Activated CD4-positive, alpha-beta memory T cell treated with anti-CD3 and anti-CD28 coated beads, Interleukin-2, amount 10 ng/mL, durations not matched to agents 7 days and 5 days (primary cell): ENCODE results near the gene KRT80. TPM values are rescaled to one million over a fixed set of nuclear protein-coding genes. Genes with fewer than 3 reads are reported as not detected.

Experiments used
- CTCF ChIA-PET: fragments of 350-600 bp; sonication (Branson Sonifier 250); formaldehyde crosslinking; loops from one replicate; lab custom pipeline; 2021; ENCODE audit warnings: antibody characterized with exemption, inconsistent platforms; lab: Charles Lee
- POLR2A ChIA-PET: fragments of 350-600 bp; sonication (Branson Sonifier 250); formaldehyde crosslinking; loops from one replicate; lab custom pipeline; 2021; ENCODE audit warnings: antibody characterized with exemption; lab: Charles Lee
- DNase-seq: peaks from one replicate; pipeline ENCODE4 v3.0.0-alpha.2; 2020
- H3K27ac Mint-ChIP-seq: one replicate; pipeline ENCODE4 v1.8.0; 2021; ENCODE audit warnings: mild to moderate bottlenecking, mixed read lengths
- H3K27me3 Mint-ChIP-seq: one replicate; pipeline ENCODE4 v1.8.0; 2021; ENCODE audit warnings: mixed read lengths
- H3K36me3 Mint-ChIP-seq: one replicate; pipeline ENCODE4 v1.8.0; 2021; ENCODE audit warnings: low read depth, mixed read lengths
- H3K4me1 Mint-ChIP-seq: one replicate; pipeline ENCODE4 v1.8.0; 2021; ENCODE audit warnings: mixed read lengths
- H3K4me3 Mint-ChIP-seq: one replicate; pipeline ENCODE4 v1.8.0; 2021; ENCODE audit warnings: mild to moderate bottlenecking, mixed read lengths
- H3K9me3 Mint-ChIP-seq: one replicate; pipeline ENCODE4 v1.8.0; 2021; ENCODE audit warnings: mixed read lengths
- total RNA-seq, 2 experiments: library from RNA; stranded (reverse); gene quantifications; one replicate each; pipeline ENCODE4 v1.2.3, GENCODE V29; 2021

KRT80 gene
- total RNA-seq, 2 experiments from 2014 or later: not detected

DNA sequence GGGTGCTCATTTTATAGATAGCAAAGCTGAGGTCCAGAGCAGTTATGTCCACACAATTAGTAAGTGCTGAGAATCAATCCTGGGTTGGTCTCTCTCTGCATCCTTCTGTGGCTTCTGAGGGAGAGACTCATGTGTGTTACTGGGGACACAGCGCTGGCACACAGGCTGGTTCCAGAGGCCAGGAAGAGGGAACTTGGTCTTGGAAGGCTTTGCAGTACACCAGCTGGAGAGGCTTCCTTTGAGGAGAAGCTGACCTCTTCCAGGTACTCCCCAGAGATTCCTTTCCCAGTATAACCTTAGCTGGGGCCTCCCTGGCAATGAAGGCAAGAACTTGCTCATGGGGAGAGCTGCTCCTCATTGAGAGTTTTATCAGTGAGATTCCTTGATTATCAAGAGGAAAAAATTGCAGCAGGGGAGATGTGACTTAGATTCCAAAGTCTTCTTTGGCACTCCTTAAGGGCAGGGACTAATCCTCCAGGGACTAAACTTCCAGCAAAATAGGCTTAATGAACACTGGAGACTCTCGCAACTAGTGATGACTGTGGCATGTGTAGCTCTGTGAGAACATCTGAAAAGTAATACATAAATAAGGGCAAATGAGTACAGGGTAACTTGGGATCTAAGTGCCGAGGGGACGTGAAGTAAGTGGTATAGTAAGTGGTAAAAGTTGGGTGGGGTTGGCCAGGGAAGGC, 13.9 kb upstream of the KRT80 start:
- peaks cover 5% of the 10 kb centered on the region for H3K4me1 Mint-ChIP-seq
- CTCF ChIA-PET: interaction anchor here (1.0 kb wide), 1 partner anchor 73 kb away, joined by 3 read pairs; no protein-coding TSS in a partner anchor
- no peak for DNase-seq
- no peaks in the 10 kb centered on the region for H3K36me3 Mint-ChIP-seq
- no peaks in the 10 kb centered on the region for H3K9me3 Mint-ChIP-seq
- no peak overlapping the region for H3K27ac Mint-ChIP-seq
- H3K4me3 Mint-ChIP-seq: no peak overlapping the region
- POLR2A ChIA-PET: no interaction called here
- H3K27me3 Mint-ChIP-seq: peaks cover 23% of the 10 kb centered on the region

DNA sequence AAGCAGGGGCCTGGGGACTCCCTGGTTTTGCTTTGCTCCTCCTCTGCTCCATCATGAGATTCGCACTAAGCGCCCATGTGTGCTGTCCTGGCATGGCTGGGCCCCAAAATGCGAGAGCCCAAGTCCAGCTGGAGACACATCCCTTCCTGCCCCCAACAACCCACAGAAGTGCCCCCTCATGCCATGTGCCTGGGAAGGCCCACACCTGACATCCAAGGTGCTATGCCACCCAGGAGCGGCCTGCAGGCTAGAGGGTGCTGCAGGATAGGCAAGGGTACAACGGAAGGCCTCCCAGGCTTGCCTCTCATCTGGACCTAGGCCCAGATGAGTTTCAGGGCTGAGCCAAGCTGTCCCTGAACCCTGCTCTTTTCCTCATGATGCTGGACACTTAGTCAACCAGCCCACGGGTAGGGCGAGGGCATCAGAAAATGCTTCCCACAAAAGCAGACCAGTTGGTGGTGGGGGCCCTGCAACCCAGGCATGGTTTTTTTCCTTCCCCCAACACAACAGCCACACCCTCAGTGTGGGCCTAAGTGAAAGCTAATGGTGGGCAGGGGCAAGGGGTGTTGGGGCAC, 13.2 kb upstream of the KRT80 start:
- peaks cover 25% of the 10 kb centered on the region for H3K27me3 Mint-ChIP-seq
- POLR2A ChIA-PET: no interaction called here
- H3K4me3 Mint-ChIP-seq: no peak overlapping the region
- no peaks in the 10 kb centered on the region for H3K36me3 Mint-ChIP-seq
- H3K4me1 Mint-ChIP-seq: peaks cover 5% of the 10 kb centered on the region
- no peak for DNase-seq
- no peak overlapping the region for H3K27ac Mint-ChIP-seq
- CTCF ChIA-PET: interaction anchor here (1.0 kb wide), 1 partner anchor 74 kb away, joined by 3 read pairs; no protein-coding TSS in a partner anchor
- H3K9me3 Mint-ChIP-seq: no peaks in the 10 kb centered on the region

DNA sequence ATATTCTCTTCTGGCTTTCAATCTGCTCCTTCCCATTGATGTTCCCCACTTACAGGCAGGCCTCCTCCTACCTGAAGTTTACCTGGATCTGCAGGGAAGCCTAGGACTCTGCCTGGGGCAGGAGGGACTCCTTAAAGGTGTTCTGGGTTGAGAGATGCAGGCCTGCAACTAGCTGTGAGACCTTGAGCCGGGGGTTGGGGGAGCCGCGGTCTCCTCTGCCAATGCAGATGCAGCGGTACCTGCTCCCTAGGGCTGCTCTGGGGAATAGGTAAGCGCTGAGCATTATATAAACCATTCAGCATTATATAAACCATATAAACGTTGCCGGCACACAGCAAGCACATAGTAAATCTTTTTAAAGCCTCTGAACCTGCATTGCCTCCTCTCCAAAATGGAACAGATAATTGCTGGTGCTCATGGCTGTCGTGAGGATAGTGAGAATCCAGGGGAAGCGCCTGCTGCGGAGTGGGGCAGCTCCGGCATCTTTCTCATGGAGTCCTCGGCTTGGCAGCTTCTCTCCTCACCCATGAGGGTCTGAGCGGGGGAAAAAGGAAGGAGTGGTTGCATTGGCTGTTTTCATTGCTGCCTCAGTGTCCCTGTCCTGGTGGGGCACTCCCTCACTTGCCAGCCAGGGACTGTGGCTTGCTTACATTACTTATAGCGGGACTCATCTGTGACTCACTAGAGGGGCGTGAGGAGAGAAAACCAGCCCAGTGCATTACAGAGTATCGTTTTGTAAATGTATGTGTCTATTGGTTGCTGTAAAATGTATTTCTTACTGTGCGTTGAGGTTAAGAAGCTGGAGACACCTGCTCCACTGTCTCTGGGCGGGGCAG, 12.5 kb upstream of the KRT80 start:
- Mint-ChIP-seq H3K27me3 (peaks cover 25% of the 10 kb centered on the region), H3K27ac (no peak overlapping the region), H3K9me3 (no peaks in the 10 kb centered on the region), H3K36me3 (no peaks in the 10 kb centered on the region), H3K4me3 (no peak overlapping the region), H3K4me1 (peaks cover 5% of the 10 kb centered on the region)
- ChIA-PET POLR2A (no interaction called here), CTCF (no interaction called here)
- DNase-seq: no peak

DNA sequence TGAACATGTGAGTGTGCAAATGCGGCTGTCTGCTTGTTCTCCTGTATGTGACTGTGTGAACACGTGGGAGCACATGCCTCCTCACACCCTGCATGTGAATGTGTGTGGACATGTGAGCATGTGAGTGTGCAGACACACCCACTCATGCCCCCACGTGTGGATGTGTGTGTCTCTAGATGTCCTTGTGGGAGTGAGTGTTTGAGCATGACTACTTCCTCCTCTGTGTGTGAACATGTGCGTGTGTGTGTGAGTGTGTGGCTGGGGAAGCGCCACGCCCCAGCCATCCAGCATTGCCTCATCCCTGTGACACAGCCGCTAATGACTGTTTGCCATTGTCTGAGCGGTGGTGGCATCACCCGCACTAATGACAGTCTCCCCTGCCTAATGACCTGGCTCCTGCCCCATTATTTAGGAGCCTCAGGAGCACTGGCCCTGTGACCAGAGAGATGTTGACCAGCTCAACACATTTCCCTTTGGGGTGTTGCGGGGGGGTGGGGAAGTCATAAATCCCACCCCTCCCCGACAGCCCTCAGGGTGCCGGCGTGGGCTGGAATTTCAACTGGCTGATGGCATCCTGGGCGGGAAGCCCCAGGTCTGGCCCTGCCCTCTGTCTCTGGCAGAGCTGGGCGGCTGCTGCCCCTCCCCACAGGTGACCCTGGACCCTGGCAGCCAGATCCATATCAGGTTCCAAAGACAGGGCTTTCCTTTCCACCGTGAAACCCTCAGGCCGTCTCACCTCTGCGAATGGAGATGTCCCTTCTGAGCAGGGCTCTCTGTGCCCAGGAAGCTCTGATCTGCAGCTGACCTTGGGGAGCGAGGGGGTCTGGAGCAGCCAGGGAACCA, 11.5 kb upstream of the KRT80 start:
- no peaks in the 10 kb centered on the region for H3K9me3 Mint-ChIP-seq
- DNase-seq: no peak
- peaks cover 5% of the 10 kb centered on the region for H3K4me1 Mint-ChIP-seq
- no peak overlapping the region for H3K27ac Mint-ChIP-seq
- ChIA-PET POLR2A (no interaction called here), CTCF (no interaction called here)
- peaks cover 21% of the 10 kb centered on the region for H3K27me3 Mint-ChIP-seq
- no peaks in the 10 kb centered on the region for H3K36me3 Mint-ChIP-seq
- no peak overlapping the region for H3K4me3 Mint-ChIP-seq

DNA sequence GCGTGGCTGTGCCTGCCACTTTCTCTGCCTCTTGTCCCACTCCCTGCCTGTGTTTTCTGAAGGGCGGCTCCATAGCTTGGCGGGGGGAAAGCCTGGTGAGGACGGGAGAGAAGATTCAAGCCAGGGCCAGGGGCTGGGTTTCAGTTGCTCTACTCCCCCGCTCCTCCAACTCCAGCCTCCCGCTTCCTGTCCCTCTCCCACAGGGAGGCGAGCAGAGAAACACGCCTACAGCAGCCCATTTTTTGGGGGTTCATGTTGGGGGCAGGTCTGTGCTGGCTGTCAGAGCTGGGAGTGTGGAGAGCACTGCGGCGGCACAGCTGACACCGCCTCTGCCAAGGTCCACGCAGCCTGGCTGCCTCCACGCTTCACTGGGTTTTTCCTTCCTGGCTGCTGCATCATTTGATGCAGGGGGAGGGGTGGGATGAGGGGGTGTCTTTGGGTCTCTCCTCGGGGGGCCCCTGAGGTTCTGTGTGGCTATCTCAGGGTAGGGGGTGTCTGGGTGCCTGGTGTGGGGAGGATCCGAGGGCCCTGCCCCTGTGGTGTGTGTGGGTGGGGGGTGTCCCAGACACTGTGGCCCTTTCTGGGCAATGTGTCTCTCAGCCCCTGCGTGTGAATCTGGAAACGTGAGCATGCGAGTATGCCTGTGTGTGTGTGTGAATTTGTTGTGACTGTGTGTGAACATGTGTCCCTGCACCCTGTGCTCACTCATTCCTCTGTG, 10.7 kb upstream of the KRT80 start:
- CTCF ChIA-PET: interaction anchor here (1.3 kb wide), 1 partner anchor 19 kb away, joined by 3 read pairs; no protein-coding TSS in a partner anchor

GRCh38 chr12:52201451-52201839, 9.6 kb upstream of the KRT80 start:
- no peaks in the 10 kb centered on the region for H3K36me3 Mint-ChIP-seq
- H3K27me3 Mint-ChIP-seq: peaks cover 23% of the 10 kb centered on the region
- POLR2A ChIA-PET: no interaction called here
- peaks cover 5% of the 10 kb centered on the region for H3K4me1 Mint-ChIP-seq
- H3K4me3 Mint-ChIP-seq: no peak overlapping the region
- no peak for DNase-seq
- CTCF ChIA-PET: interaction anchor here (1.3 kb wide), 1 partner anchor 20 kb away, joined by 3 read pairs; no protein-coding TSS in a partner anchor
- no peaks in the 10 kb centered on the region for H3K9me3 Mint-ChIP-seq
- H3K27ac Mint-ChIP-seq: no peak overlapping the region

More for the DNA sequence above, 10.7 kb upstream of the KRT80 start:
- Mint-ChIP-seq H3K4me3 (no peak overlapping the region), H3K9me3 (no peaks in the 10 kb centered on the region), H3K27me3 (peaks cover 21% of the 10 kb centered on the region), H3K4me1 (peaks cover 5% of the 10 kb centered on the region), H3K36me3 (no peaks in the 10 kb centered on the region), H3K27ac (no peak overlapping the region)
- no peak for DNase-seq
- POLR2A ChIA-PET: no interaction called here

DNA sequence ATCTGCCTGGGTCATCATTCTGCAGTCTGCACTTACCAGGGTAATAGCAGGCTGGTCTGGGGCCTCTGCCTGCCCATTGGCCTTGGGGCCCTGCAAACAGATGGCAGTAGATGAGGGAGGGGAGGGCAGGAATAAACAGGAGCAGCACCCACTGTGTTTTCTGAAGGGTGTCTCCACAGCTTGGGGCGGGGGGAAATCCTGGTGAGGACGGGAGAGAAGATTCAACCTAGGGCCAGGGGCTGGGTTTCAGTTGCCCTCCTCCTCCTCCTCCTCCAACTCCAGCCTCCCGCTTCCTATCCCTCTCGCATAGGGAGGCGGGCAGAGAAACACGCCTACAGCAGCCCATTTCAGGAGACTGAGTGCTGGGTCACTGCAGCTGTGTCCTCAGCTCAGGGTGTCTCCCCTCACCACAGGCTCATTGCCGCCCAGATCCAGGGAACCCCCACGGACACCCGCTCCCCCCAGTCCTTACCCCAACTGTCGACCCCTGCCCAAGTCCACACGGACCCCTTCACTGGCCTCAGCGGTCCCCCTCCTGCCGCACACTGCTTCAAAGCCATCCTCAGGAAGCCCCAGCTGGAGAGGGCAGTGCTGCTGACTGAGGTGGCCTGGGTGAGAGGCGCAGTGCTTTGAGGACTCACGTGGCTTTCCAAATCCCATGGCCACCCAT, 9.1 kb upstream of the KRT80 start:
- DNase-seq: no peak
- peaks cover 5% of the 10 kb centered on the region for H3K4me1 Mint-ChIP-seq
- CTCF ChIA-PET: interaction anchor here (1.3 kb wide), 1 partner anchor 21 kb away, joined by 3 read pairs; no protein-coding TSS in a partner anchor

DNA sequence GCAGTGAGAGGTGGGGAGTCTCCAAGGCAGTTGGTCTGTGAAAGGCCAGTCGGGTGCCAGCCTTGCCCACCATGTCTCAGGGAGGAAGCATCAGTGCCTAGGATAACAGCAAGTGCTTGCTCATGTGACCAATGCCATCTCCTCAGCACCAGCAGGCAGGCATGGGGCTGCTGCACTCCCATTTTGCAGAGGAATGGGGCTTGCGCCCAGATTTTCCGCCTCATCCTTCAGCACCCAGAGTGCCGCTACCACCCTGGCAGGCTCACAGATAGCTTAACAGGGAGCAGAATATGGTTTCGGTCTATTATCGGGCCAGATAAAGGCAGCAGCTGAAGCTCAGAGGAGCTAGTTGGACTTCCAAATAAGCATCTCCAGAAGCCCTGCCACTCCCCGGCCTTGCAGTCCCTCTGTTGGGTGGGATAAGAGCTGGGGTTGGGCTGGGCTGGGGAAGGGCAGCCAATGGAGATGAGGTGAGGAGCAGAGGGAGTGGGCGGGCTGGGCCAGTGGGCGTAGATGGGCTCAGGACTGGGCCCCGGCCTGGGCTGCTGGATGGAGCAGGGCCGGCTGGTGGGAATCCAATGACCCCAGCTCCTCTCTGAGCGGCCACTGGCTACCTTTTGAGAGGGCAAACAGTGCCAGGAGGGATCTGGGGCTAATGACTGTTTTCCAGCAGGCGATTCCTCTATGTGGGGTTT, 8.4 kb upstream of the KRT80 start:
- Mint-ChIP-seq H3K9me3 (no peaks in the 10 kb centered on the region), H3K4me3 (no peak overlapping the region), H3K27me3 (peaks cover 23% of the 10 kb centered on the region), H3K4me1 (peaks cover 10% of the 10 kb centered on the region), H3K27ac (no peak overlapping the region), H3K36me3 (no peaks in the 10 kb centered on the region)
- no peak for DNase-seq
- CTCF ChIA-PET: interaction anchor here (1.1 kb wide), 1 partner anchor 22 kb away, joined by 3 read pairs; no protein-coding TSS in a partner anchor
- POLR2A ChIA-PET: no interaction called here

More for the DNA sequence above, 9.1 kb upstream of the KRT80 start:
- Mint-ChIP-seq H3K27ac (no peak overlapping the region), H3K9me3 (no peaks in the 10 kb centered on the region), H3K4me3 (no peak overlapping the region), H3K36me3 (no peaks in the 10 kb centered on the region), H3K27me3 (peaks cover 23% of the 10 kb centered on the region)
- POLR2A ChIA-PET: no interaction called here

GRCh38 chr12:52199294-52199919, 7.6 kb upstream of the KRT80 start:
- Mint-ChIP-seq H3K4me3 (no peak overlapping the region), H3K9me3 (no peaks in the 10 kb centered on the region), H3K27ac (no peak overlapping the region), H3K36me3 (no peaks in the 10 kb centered on the region), H3K4me1 (peaks cover 12% of the 10 kb centered on the region), H3K27me3 (peaks cover 23% of the 10 kb centered on the region)
- CTCF ChIA-PET: interaction anchor here (1.1 kb wide), 1 partner anchor 22 kb away, joined by 3 read pairs; no protein-coding TSS in a partner anchor
- DNase-seq: no peak
- POLR2A ChIA-PET: no interaction called here

DNA sequence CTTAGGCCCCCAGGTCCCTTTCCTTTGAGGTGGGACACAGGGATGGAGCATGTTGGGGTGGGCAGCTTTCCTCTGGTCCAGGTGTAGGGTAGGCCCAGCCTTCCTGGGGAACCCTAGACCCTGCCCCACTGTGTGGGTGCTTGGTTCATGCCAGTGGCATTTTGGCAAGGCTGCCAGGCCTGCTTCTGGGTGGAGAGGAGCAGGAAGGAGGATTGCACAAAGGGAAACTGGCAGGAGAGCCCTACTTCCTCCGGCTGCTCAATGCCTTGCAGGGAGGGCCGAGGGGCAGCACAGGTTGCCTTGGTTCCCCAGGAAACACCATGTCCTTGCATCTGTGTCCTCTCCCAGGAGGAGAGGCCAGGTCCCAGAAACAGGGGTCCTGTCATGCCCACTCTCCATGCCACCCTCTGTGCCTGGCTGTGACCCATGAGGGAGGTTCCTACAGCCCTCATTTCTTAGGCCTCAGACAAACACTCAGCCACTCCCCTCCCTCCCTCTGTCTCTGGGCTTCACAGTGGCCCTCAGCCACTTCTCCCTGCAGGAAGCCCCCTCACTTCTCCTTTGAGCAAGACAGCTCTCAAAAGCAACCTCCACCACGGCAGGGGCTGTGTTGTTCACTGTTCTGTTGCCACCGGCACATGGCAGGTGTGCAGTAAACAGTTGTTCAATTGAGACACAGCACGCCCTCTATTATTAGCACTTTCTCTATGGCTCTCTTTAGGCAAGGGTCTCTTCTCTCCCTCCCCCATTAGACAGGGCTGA, 6.8 kb upstream of the KRT80 start:
- ChIA-PET POLR2A (no interaction called here), CTCF (no interaction called here)

More for the DNA sequence above, 6.8 kb upstream of the KRT80 start:
- Mint-ChIP-seq H3K9me3 (no peaks in the 10 kb centered on the region), H3K4me1 (peaks cover 12% of the 10 kb centered on the region), H3K27ac (no peak overlapping the region), H3K4me3 (no peak overlapping the region), H3K36me3 (no peaks in the 10 kb centered on the region), H3K27me3 (peaks cover 20% of the 10 kb centered on the region)
- DNase-seq: no peak
